ENCODE results near the gene F2RL3.

F2RL3 gene

DNA sequence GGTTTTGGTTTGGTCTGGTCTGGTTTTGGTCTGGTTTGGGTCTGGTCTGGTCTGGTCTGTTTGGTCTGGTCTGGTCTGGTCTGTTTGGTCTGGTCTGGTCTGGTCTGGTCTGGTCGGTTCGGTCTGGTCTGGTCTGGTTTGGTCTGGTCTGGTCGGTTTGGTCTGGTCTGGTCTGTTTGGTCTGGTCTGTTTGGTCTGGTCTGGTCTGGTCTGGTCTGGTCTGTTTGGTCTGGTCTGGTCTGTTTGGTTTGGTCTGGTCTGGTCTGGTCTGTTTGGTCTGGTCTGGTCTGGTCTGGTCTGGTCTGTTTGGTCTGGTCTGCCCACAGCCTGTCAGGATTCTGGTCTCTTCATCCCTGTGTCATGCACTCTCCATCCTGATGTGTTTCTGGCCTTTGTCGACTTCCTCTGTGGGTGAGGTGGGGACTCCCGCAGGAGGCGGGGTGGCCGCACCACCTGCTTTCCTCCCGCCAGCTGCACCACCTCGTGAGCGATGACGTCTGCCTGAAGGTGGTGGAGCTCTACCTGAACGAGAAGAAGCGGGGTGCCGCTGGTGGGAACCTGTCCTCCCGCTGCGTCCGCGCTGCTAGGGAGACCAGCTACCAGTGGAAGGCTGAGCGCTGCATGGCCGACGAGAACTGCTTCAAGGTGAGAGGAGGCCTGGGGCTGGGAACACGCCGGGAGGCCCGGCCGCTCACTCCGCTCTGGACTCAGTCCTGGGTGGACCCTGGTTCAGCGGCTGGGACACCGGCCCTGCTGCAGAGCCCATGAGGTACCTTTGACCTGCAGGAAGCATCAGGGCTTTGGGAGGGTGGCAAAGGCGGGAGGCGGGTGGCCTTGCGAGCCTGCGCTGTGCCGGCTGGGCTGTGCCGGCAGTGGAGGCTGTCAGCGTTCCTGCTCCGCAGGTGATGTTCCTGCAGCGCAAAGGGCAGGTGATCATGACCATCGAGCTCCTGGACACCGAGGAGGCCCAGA, 12.9 kb upstream of the F2RL3 start:
- DNase-seq, result no peak

DNA sequence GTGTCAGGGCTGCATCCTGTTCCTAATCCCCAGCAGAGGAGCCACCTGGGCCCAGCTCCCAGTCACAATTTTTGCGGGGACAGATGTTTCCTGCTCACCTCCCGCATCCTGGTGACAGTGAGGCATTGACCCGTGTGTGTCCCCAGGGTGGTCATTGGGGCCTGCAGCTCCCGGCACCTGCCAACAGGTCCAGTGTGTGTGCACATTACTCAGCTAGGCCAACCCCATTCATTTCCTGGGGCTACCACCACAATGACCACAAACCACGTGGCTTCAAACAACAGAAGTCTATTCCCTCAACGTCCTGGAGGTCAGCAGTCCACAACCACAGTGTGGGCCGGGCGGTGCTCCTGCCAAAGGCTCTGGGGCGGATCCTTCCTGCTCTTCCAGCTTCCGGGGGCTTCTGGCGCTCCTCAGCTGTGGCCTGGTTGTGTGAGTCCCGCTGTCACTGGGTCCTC, 11.9 kb upstream of the F2RL3 start:
- DNase-seq, result peak; percentile 95

DNA sequence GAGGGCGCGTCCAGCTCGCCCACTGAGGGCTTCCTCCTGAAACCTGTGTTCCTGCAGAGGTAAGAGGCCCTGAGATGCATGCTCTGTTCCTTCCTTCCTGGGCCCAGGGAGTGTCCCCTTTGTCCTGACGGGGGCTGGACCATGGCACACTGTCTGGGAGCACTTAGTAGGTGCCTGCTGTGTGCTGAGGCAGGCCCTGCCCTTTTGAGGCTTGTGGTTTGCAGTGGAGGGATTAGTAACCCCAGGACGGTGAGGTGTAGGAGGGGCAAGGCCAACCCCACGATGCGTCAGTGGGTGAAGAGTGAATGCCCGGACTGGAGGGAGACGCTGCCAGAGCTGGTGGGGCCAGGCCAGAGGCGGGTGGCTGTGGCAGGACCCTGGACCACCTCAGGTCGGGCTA, 11.2 kb upstream of the F2RL3 start:
- DNase-seq, result peak; percentile 77

DNA sequence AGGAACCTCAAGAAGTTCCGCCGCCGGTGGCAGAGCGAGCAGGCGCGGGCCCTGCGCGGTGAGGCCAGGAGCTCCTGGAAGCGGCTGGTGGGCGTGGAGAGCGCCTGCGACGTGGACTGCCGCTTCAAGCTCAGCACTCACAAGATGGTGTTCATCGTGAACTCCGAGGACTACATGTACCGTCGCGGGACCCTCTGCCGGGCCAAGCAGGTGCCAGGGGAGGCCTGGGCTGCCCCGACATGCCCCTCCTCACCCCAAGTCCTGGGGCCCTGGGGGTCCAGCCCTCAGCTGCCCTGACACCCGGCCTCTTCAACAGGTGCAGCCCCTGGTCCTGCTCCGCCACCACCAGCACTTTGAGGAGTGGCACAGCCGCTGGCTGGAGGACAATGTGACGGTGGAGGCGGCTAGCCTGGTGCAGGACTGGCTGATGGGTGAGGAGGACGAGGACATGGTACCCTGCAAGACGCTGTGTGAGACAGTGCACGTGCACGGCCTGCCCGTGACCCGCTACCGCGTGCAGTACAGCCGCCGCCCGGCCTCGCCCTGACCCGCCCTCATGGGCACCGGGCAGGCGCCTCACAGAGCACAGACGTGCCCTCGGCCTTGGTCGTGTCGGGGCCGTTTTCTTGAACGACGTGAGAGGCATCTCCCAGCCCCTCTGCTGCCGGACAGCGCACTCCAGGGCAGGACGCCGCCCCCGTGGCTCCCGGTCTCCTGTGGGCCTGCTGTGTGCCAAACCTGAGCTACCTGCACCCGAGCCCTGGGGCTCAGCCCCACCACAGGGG, 10.4 kb upstream of the F2RL3 start:
- DNase-seq, result no peak

DNA sequence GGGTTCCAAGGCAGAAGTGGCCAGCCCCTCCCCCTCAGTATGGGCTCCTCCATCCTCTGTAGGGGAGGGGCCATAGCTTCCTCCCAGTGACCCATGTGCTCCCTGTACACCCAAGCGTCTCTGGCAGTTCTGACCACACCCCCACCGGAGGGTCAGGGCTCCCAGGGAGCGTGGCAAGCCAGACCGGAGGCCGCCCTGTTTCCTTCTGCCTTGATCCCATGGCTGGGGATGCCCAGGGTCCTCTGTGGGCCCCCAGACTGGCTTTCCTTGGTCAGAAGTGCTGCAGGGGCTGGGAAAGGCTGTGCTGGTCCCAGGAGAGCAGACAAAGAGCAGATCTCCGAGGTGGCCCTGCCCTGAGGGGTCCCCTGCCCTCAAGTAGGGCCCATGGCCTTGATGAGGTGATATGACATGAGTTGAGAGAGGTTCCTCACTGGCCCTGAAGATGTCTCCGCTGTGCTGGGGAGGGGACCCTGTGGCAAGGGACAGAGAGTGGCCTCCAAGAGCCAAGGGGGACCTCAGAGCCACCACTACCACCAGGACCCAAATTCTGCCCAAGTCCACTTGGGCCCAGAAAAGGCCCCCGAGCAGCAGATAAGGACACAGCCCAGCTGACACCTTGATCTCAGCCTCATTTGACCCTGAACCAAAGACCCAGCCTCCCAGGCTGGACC, 7.8 kb upstream of the F2RL3 start:
- no peak for DNase-seq

DNA sequence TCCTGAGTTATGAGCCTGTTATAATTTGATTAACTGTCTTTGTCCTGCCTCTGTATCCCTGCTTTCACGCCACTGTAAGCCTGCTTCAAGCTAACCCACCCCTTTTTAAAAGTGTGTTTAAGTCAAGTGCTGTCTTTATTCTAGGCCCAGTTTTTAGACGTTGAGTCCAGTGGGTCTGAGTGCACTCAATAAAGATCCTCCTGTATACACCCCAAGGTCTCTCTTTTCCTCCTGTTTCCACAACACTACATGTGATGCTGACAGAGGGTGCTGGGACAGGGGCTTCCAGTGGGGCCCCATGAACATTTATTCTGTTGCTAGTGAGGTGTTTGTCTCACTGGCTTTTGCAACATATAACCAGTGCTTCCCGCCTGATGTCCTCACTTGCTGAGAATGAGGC, 6.7 kb upstream of the F2RL3 start:
- DNase-seq, result no peak

DNA sequence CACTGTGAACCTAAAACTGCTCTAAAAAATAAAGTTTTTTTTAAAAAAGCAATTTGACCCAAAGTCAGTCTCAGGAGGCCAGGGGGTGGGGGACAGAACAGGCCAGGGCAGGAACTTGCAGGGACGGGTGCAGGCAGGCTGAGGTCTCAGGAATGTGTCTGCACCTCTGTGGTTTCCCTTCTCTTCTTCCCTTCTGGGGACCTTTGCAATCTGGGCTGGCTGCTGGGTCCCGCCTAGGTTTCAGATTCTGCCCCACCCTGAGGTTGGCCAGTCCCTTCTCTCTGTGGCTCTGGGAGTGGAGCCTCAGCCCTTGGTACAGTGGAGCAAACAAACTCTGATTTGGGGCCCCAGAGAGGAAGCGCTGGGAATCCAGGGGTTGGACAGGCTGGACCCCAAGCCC, 5.3 kb upstream of the F2RL3 start:
- no peak for DNase-seq

DNA sequence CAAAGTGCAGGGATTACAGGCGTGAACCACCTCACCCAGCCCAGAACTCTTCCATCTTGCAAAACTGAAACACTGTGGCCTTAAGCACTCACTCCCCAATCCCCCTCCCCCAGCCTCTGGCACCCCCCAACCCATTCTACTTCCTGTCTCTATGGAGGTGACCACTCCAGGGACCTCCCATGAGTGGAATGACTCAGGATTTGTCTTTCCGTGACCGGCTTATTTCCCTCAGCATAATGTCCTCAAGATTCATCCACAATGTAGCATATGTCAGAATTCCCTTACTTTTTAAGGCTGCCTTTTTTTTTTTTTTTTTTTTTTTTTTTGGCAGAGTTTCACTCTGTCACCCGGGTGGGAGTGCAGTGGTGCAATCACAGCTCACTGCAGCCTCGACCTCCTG, 3.6 kb upstream of the F2RL3 start:
- DNase-seq, result no peak

DNA sequence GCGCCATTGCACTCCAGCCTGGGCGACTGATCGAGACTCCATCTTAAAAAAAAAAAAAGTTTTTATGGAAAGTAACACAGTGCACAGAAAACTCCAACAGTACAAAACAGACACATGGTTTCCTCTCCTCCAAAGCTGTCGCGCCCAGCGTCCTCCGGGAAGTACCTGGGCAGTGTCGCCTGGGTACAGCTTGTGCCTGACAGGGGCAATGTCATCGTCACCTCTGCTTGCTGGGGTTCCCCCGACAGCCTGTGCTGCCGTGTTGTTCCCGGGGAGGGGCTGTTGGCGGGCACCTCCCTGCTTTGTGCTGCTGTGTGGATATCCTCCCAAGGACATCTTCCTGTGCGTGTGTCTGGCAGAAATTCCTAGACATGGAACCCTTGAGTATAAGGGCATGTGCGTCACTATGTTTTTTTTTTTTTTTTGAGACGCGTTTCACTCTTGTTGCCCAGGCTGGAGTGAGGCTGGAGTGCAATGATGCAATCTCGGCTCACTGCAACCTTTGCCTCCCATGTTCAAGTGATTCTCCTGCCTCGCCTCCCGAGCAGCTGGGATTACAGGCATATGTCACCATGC, 2.4 kb upstream of the F2RL3 start:
- DNase-seq, result peak; percentile 41

DNA sequence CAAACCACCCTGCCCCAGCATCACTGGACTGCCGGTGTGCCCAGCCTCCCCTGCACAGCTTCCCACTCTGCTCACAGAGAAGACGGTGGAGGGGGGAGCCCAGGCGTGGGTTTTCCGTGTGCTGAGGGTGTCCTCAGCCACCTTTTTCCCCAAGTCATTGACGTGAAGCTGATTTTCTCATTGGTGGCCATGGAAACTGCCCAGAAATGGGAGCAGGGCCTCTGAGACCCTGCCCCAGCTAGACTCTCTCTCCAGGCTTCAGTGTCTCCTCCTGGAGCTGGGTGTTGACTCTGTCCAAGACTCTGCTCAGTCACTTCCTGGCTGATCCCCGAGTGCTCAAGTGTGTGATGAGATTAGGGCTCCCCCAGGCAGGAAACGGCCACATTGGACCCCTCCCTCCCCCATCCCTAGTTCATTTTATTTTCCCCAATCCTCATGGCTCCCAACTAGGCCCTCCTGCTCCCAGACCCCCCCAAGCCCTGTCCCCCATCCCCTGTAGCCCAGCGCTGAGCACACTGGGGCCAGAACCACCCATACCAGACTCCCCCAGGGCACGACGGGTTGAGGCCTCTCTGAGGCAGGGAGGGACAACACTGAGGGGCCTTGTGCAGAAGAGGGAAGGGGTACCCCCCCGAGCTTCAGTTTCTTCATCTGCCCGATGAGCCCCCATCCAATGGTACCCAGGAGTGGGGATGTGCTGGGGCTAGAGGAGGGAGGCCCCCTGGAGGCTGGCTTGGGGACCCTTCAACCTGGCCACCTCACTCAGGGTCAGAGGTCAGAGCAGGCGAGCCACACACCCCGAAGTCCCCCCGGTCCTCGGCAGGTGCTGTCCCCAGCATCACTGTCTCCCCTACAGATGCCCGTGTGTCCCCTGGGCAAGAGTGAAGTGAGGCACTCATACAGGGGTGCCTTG, 1.2 kb upstream of the F2RL3 start:
- no peak for DNase-seq

DNA sequence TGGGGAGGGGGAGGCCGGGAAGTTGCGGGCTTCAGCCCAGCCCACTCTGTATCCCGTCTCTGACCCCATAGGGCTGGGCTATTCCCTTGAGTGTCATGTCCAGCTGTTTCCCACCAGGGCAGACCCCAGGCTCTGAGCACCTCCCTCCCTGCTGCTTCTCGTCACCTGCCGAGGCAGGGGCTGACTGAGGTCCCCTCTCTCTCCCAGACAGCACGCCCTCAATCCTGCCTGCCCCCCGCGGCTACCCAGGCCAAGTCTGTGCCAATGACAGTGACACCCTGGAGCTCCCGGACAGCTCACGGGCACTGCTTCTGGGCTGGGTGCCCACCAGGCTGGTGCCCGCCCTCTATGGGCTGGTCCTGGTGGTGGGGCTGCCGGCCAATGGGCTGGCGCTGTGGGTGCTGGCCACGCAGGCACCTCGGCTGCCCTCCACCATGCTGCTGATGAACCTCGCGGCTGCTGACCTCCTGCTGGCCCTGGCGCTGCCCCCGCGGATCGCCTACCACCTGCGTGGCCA, 625 bp downstream of the F2RL3 start:
- no peak for DNase-seq

DNA sequence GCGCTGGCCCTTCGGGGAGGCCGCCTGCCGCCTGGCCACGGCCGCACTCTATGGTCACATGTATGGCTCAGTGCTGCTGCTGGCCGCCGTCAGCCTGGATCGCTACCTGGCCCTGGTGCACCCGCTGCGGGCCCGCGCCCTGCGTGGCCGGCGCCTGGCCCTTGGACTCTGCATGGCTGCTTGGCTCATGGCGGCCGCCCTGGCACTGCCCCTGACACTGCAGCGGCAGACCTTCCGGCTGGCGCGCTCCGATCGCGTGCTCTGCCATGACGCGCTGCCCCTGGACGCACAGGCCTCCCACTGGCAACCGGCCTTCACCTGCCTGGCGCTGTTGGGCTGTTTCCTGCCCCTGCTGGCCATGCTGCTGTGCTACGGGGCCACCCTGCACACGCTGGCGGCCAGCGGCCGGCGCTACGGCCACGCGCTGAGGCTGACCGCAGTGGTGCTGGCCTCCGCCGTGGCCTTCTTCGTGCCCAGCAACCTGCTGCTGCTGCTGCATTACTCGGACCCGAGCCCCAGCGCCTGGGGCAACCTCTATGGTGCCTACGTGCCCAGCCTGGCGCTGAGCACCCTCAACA, 1.2 kb downstream of the F2RL3 start:
- DNase-seq, result no peak

DNA sequence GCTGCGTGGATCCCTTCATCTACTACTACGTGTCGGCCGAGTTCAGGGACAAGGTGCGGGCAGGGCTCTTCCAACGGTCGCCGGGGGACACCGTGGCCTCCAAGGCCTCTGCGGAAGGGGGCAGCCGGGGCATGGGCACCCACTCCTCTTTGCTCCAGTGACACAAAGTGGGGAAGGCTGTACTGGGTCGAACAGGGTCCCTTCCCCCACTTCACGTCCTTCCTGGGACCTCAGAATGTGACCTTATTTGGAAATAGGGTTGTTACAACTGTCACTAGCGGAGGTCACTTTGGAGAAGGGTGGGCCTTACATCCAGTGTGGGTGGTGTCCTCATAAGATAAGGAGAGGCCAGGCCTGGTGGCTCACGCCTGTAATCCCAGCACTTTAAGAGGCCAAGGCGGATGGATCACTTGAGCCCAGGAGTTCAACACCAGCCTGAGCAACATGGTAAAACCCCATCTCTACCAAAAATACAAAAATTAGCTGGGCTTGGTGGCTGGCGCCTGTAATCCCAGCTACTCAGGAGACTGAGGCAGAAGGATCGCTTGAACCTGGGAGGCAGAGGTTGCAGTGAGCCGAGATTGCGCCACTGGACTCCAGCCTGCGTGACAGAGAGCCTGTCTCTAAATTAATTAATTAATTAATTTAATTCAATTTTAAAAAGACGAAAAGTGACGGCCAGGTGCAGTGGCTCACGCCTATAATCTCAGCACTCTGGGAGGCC, 1.8 kb downstream of the F2RL3 start:
- peak; percentile 43 for DNase-seq

DNA sequence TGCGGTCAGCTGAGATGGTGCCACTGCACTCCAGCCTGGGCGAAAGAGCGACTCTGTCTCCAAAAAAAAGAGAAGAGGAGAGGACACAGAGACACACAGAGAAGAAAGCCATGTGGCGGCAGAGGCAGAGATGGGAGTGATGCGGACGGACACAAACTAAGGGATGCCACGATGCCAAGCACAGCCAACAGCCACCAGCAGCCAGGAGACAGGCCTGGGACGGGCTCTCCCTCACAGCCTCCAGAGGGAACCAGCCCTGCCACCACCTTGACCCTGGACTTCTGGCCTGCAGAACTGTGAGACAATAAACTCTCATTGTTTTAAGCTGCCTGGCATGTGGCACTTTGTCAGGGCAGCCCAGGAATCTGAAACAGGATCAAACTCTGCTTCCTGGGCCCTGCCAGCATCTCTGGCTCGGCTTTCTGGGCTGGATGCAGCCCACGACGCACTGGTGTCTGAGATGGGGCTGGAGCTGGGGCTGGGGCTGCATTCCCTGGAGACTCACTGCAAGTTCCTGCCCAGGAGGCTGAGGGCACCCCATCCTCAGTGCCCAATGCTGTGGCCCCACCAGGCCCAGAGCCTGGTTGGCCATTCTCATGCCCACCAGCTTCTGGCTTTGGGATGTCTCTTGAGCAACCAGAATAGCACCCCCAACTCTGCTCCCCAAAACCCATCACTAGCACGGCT, 3.0 kb downstream of the F2RL3 start:
- no peak for DNase-seq

DNA sequence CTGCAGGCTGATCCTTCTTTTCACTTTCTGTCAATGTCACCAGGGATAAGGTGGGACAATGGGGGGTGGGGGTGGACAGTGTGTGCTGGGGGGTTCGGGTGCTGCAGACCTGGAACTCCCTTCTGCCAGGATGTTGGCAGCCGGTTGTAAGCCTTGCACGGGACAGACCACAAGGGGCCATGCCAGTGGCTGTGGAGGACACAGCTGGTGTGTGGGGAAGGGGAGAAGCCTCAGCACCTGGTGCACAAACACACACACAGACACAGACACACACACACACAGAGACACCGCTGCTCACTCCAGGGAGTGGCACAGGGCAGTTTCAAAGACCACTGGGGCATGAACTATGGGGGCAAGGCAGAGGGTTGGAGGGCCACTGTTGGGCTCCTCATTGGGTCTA, 3.6 kb downstream of the F2RL3 start:
- no peak for DNase-seq

DNA sequence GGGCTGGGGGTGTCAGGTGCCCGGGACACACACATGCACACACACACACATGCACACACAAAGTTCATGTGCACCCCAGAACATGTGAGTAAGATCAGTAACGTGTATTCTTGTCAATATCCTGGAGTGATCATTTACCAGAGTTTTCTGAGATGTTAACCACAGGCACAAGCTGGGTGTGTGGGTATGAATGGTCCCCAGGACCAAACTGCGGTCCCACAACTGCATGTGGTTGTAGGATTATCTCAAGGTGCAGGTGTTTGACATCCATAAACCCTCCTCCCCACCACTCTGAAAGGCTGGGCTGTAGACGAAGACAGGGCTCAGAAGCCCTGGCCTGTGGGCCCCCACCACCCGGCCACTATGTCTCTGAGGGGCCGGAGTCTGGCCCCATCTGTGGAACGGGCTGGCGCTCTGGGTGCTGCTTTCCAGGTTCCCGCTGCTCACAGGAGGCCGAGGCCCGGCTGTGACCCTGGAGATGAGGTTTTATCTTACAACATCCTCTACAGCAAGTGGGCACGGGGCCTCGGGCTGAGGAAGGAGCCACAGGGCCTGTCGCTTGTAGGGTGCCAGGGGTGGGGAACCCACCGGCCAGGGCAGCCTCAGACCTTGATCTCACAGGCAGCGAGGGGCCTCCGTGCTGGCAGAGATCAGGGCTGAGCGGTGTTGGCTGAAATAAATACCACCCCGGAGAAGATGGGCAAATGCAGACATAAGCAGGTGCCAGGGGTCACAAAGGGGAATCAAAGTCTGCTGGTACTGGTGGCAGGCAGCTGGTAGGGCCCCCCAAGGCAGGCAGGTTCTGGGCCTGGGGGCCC, 4.3 kb downstream of the F2RL3 start:
- no peak for DNase-seq

DNA sequence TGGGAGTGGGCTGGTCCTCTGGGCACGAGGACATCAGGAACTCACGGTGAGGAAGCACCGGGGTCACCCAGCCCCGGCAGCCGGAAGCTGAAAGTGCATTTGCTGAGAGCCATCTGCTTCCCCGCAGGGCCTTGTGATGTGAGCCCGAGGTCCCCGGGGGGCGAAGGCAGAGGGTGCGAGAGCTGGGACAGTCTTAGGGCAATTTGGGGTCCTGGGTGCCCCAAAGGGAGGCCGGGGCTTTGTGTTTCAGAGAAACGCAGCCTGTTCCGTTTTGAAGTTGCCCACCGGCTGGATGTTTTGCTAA, 4.8 kb downstream of the F2RL3 start:
- no peak for DNase-seq

DNA sequence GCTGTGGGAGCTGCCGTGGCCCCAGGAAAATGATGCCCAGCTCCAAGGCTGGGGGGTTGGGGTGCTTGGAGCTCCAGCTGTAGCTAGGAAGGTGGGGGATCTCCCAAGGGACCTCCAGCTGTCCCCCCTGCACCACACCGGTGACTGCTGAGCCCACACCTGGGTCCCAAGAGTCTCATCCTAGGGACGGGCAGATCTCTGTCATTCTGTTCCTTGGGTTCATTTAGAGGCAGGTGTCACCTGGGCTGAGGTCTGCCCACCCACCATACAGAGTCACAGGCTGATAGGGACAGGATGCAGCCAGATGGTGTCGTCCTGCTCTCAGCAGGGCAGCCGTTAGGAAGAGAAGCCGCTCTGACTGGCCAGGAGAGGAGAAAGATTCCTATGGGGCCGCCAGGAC, 5.3 kb downstream of the F2RL3 start:
- DNase-seq, result no peak

DNA sequence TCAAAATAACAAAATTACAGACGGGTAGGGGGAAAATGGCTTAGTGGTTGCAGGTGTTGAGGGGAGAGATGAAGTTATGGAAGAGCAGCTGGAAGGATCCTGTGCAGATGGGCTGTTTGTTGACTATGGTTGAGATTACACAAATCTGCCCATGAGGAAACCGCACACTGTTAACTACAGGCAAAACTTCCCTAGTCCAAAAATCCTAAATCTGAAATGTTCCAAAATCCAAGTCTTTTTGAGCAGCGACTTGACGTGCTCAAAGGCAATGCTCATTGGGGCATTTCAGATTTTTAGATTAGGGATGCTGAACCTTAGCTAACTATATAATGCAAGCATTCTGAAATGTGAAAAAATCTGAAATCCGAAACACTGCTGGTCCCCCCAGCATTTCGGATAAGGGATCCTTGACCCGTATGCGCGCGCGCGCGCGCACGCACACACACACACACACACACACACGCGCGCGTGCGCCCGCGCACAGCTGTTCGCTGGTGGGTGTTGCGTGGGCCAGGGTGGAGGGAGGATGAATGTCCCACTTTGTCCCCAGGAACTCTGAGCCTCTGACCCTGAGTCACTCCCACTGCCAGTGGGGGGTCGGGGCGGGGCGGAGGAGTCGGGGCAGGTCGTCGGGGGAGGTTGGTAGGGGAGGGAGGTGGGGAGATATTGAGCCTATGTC, 6.8 kb downstream of the F2RL3 start:
- DNase-seq, result no peak
